HL-60 (cell line): ENCODE results near the gene CDK12.
"Not testable (repeated sequence)": the region's sequence is repeated elsewhere in the genome, so short reads cannot be mapped to it uniquely, and the experiment has no call there.

Experiments used
- DNase-seq, 2 experiments: peaks; one replicate each; pipeline ENCODE4 v3.0.0-alpha.2; 2010 to 2020; ENCODE audit warnings: low read depth in 1 of 2, low spot score in 1 of 2
- H3K27ac ChIP-seq: fragments of 250-450 bp; sonication (Bioruptor Pico); replicated peaks from 2 replicates; pipeline ENCODE4 v1.5.1; 2020; ENCODE audit warnings: mild to moderate bottlenecking, moderate library complexity
- H3K27me3 ChIP-seq: fragments of 250-450 bp; sonication (Bioruptor Pico); 2 replicates; pipeline ENCODE4 v1.5.1; 2021; ENCODE audit warnings: mild to moderate bottlenecking, moderate library complexity; ENCODE audit not compliant: insufficient read depth, poor library complexity, severe bottlenecking
- H3K4me3 ChIP-seq: replicated peaks from 2 replicates; pipeline ENCODE4 v1.5.1; 2011; ENCODE audit warnings: mild to moderate bottlenecking, control low read depth, low read length; ENCODE audit not compliant: insufficient read depth
- GABPA ChIP-seq: IDR thresholded peaks from 2 replicates; pipeline ENCODE4 v1.6.1; 2012; ENCODE audit warnings: low read depth
- POLR2AphosphoS5 ChIP-seq: IDR thresholded peaks from 2 replicates; pipeline ENCODE4 v1.6.1; 2012; ENCODE audit warnings: low read depth
- SPI1 ChIP-seq: IDR thresholded peaks from 2 replicates; pipeline ENCODE4 v1.6.1; 2012; ENCODE audit warnings: low read depth, mild to moderate bottlenecking, borderline replicate concordance
- TF ChIP-seq, protein P1 (sequence below): IDR thresholded peaks from one replicate; pipeline ENCODE4 v1.5.1; 2011; ENCODE audit warnings: low read length, control low read depth, inconsistent platforms; ENCODE audit not compliant: insufficient read depth
- TF ChIP-seq, protein P2 (sequence below): IDR thresholded peaks from 2 replicates; pipeline ENCODE4 v1.6.1; 2012; ENCODE audit warnings: low read depth; ENCODE audit not compliant: insufficient replicate concordance

Gene CDK12

DNA sequence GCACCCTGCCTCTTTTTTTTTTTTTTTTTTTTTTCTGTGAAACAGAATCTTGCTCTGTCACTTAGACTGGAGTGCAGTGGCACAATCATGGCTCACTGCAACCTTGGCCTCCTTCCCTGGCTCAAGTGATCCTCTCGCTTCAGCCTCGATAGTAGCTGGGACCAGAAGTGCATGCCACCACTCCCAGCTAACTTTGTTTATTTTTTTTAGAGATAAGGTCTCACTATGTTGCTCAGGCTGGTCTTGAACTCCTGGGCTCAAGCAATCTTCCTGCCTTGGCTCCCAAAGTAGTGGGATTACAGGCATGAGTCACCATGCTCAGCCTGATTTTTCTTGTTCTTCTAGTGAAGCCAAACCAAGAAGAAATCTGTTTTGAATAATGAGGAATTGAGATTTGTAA lies 25.0 kb downstream of the CDK12 start:
- DNase-seq = no peak
- no peak for TF ChIP-seq GABPA
- no peak for TF ChIP-seq SPI1
- TF ChIP-seq, protein P1, sequence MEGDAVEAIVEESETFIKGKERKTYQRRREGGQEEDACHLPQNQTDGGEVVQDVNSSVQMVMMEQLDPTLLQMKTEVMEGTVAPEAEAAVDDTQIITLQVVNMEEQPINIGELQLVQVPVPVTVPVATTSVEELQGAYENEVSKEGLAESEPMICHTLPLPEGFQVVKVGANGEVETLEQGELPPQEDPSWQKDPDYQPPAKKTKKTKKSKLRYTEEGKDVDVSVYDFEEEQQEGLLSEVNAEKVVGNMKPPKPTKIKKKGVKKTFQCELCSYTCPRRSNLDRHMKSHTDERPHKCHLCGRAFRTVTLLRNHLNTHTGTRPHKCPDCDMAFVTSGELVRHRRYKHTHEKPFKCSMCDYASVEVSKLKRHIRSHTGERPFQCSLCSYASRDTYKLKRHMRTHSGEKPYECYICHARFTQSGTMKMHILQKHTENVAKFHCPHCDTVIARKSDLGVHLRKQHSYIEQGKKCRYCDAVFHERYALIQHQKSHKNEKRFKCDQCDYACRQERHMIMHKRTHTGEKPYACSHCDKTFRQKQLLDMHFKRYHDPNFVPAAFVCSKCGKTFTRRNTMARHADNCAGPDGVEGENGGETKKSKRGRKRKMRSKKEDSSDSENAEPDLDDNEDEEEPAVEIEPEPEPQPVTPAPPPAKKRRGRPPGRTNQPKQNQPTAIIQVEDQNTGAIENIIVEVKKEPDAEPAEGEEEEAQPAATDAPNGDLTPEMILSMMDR = no peak
- TF ChIP-seq, protein P2, sequence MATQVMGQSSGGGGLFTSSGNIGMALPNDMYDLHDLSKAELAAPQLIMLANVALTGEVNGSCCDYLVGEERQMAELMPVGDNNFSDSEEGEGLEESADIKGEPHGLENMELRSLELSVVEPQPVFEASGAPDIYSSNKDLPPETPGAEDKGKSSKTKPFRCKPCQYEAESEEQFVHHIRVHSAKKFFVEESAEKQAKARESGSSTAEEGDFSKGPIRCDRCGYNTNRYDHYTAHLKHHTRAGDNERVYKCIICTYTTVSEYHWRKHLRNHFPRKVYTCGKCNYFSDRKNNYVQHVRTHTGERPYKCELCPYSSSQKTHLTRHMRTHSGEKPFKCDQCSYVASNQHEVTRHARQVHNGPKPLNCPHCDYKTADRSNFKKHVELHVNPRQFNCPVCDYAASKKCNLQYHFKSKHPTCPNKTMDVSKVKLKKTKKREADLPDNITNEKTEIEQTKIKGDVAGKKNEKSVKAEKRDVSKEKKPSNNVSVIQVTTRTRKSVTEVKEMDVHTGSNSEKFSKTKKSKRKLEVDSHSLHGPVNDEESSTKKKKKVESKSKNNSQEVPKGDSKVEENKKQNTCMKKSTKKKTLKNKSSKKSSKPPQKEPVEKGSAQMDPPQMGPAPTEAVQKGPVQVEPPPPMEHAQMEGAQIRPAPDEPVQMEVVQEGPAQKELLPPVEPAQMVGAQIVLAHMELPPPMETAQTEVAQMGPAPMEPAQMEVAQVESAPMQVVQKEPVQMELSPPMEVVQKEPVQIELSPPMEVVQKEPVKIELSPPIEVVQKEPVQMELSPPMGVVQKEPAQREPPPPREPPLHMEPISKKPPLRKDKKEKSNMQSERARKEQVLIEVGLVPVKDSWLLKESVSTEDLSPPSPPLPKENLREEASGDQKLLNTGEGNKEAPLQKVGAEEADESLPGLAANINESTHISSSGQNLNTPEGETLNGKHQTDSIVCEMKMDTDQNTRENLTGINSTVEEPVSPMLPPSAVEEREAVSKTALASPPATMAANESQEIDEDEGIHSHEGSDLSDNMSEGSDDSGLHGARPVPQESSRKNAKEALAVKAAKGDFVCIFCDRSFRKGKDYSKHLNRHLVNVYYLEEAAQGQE = no peak
- no peak for TF ChIP-seq POLR2AphosphoS5
- Histone ChIP-seq H3K27ac (no peak overlapping the region), H3K4me3 (no peak overlapping the region), H3K27me3 (no peaks in the 10 kb centered on the region)

DNA sequence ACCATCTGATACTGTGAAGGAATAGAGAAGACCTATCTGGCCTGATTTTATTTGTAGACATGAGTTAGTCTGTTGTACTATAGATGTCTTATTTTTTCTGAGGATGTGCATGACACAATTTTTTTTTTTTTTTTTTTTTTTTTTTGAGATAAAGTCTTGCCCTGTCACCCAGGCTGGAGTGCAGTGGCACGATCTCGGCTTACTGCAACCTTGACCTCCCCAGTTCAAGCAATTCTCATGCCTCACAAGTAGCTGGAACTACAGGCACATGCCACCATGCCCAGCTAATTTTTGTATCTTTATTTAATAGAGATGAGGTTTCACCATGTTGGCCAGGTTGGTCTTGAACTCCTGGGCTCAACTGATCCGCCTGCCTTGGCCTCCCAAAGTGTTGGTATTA lies 26.2 kb downstream of the CDK12 start:
- not testable (repeated sequence) for H3K27ac ChIP-seq, H3K4me3 ChIP-seq, DNase-seq, H3K27me3 ChIP-seq

DNA sequence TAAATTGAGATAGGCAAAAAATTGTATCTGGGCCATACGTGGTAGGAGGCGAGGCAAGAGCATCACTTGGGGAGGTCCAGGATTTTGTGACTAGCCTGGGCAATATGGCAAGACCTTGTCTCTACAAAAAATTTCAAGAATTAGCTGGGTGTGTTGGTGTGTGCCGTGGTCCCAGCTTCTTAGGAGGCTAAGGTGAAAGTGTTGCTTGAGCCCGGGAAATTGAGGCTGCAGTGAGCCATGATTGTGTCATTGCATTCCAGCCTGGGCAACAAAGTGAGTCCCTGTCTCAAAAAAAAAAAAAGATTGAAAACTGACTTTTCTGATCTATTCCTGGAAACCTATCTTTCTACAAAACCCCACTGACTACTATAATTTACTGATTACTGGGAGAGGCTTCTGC lies 26.7 kb downstream of the CDK12 start:
- Histone ChIP-seq H3K27me3 (no peaks in the 10 kb centered on the region), H3K4me3 (no peak overlapping the region), H3K27ac (no peak overlapping the region)
- TF ChIP-seq, protein P1 = no peak
- TF ChIP-seq POLR2AphosphoS5 (no peak), GABPA (no peak)
- DNase-seq = no peak

DNA sequence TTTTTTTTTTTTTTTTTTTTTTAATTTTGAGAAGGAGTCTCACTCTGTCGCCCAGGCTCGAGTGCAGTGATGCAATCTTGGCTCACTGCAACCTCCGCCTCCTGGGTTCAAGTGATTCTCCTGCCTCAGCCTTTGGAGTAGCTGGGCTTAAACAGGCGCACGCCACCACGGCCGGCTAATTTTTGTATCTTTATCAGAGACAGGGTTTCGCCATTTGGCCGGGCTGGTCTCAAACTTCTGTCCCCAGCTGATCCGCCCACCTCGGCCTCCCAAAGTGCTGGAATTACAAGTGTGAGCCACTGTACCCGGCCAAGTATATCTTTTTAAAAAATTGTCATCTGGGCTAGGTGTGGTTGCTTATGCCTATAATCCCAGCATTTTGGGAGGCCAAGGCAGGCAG lies 35.6 kb downstream of the CDK12 start:
- H3K4me3 ChIP-seq, H3K27ac ChIP-seq, H3K27me3 ChIP-seq, DNase-seq: not testable (repeated sequence)

DNA sequence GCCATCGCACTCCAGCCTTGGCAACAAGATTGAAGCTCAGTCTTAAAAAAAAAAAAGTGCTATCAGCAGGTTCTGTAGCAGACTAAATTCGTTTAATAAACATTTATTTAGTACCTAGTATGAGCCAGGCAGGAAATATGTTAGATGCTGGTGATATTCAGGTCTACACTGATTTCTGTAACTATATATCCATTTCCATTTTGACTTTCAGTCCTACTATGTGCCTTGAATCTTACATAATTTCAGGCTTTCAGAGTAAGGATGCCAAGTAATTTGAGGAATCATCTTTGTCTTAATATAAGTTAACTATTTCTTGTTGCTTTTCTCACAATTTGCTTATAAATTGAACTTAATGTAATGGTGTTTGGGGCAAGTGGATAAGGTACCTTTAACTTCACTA lies 46.2 kb downstream of the CDK12 start:
- DNase-seq = no peak
- H3K27ac ChIP-seq = no peak overlapping the region
- H3K4me3 ChIP-seq = no peak overlapping the region
- no peaks in the 10 kb centered on the region for H3K27me3 ChIP-seq
- TF ChIP-seq SPI1 = no peak
- TF ChIP-seq POLR2AphosphoS5 = no peak
- TF ChIP-seq, protein P1 = no peak

DNA sequence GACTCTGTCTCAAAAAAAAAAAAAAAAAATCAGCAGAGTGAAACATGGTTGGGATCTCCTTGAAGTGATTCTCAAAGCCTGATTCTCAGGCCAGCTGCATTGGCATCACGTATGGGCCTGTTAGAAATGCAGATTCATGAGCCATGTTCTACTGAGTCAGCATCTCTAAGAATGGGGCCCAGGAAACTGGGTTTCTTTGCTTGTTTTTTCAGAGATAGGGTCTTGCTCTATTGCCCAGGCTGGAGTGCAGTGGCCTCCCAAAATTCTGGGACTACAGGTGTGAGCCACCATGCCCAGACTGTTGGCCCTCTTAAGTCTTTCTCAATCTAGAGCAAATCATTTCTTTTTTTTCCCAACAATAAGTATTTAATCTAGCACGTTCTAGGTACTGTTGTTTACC lies 47.7 kb downstream of the CDK12 start:
- Histone ChIP-seq H3K27me3 (no peaks in the 10 kb centered on the region), H3K27ac (no peak overlapping the region), H3K4me3 (no peak overlapping the region)
- TF ChIP-seq SPI1 (no peak), POLR2AphosphoS5 (no peak), GABPA (no peak)
- TF ChIP-seq, protein P1 = no peak
- TF ChIP-seq, protein P2 = no peak
- DNase-seq = no peak
